DND-41 (cell line): ENCODE measurements around the gene MRPL40.
A peak's percentile ranks its signal among the peaks of the same experiment; 100 is the strongest.

ENCODE experiments used
- ATAC-seq: fragments of 200-7000 bp; cut with Tn5 transposase; 3 replicates; pipeline ENCODE4 v1.9.1; 2021; ENCODE audit warnings: low read depth; ENCODE audit not compliant: insufficient read depth
- DNase-seq: peaks from one replicate; pipeline ENCODE4 v3.0.0-alpha.2; 2020
- H2AFZ ChIP-seq: 2 replicates; pipeline ENCODE4 v1.6.0; 2012; ENCODE audit warnings: low read depth, low read length
- H3K27ac ChIP-seq: 2 replicates; pipeline ENCODE4 v1.5.1; 2012; ENCODE audit warnings: low read length, inconsistent platforms
- H3K27me3 ChIP-seq: fragments of 200-600 bp; sonication (generic); 2 replicates; pipeline ENCODE4 v1.6.0; 2012; ENCODE audit warnings: low read length, mild to moderate bottlenecking, inconsistent platforms; ENCODE audit not compliant: insufficient read depth, poor library complexity
- H3K36me3 ChIP-seq: 2 replicates; pipeline ENCODE4 v1.5.1; 2012; ENCODE audit warnings: low read length, inconsistent platforms; ENCODE audit not compliant: insufficient read depth
- H3K4me1 ChIP-seq: 2 replicates; pipeline ENCODE4 v1.5.1; 2012; ENCODE audit warnings: mild to moderate bottlenecking, low read length; ENCODE audit not compliant: insufficient read depth
- H3K4me2 ChIP-seq: 2 replicates; pipeline ENCODE4 v1.6.0; 2012; ENCODE audit warnings: mild to moderate bottlenecking, moderate library complexity, low read length, inconsistent platforms; ENCODE audit not compliant: insufficient read depth
- H3K4me3 ChIP-seq, 2 experiments: fragments of 200-600 bp in 1 of 2; shearing (Covaris generic) in 1 of 2; 2 replicates each; pipeline ENCODE4 v1.5.1; 2012 to 2016; ENCODE audit warnings: inconsistent platforms in 2 of 2, low read length in 2 of 2, mild to moderate bottlenecking in 2 of 2, low read depth in 1 of 2, moderate library complexity in 1 of 2
- H3K79me2 ChIP-seq: 2 replicates; pipeline ENCODE4 v1.6.0; 2012; ENCODE audit warnings: low read length, inconsistent platforms; ENCODE audit not compliant: insufficient read depth
- H3K9ac ChIP-seq: 2 replicates; pipeline ENCODE4 v1.6.0; 2012; ENCODE audit warnings: low read depth, mild to moderate bottlenecking, inconsistent platforms, low read length, moderate library complexity
- H3K9me3 ChIP-seq: 2 replicates; pipeline ENCODE4 v1.5.1; 2012; ENCODE audit warnings: low read length, moderate library complexity, mild to moderate bottlenecking, inconsistent platforms; ENCODE audit not compliant: insufficient read depth, severe bottlenecking
- H4K20me1 ChIP-seq: 2 replicates; pipeline ENCODE4 v1.6.0; 2012; ENCODE audit warnings: low read length; ENCODE audit not compliant: insufficient read depth
- EZH2 ChIP-seq: IDR thresholded peaks from 3 replicates; pipeline ENCODE4 v1.6.1; 2012; ENCODE audit warnings: borderline replicate concordance, low read depth, mild to moderate bottlenecking, moderate library complexity, low read length, inconsistent platforms; ENCODE audit not compliant: severe bottlenecking
- TF ChIP-seq, protein P1 (sequence below): IDR thresholded peaks from 2 replicates; pipeline ENCODE4 v1.5.1; 2012; ENCODE audit warnings: borderline replicate concordance, low read length, moderate library complexity, mild to moderate bottlenecking; ENCODE audit not compliant: poor library complexity, severe bottlenecking; ENCODE audit errors: extremely low read depth

MRPL40 gene

DNA sequence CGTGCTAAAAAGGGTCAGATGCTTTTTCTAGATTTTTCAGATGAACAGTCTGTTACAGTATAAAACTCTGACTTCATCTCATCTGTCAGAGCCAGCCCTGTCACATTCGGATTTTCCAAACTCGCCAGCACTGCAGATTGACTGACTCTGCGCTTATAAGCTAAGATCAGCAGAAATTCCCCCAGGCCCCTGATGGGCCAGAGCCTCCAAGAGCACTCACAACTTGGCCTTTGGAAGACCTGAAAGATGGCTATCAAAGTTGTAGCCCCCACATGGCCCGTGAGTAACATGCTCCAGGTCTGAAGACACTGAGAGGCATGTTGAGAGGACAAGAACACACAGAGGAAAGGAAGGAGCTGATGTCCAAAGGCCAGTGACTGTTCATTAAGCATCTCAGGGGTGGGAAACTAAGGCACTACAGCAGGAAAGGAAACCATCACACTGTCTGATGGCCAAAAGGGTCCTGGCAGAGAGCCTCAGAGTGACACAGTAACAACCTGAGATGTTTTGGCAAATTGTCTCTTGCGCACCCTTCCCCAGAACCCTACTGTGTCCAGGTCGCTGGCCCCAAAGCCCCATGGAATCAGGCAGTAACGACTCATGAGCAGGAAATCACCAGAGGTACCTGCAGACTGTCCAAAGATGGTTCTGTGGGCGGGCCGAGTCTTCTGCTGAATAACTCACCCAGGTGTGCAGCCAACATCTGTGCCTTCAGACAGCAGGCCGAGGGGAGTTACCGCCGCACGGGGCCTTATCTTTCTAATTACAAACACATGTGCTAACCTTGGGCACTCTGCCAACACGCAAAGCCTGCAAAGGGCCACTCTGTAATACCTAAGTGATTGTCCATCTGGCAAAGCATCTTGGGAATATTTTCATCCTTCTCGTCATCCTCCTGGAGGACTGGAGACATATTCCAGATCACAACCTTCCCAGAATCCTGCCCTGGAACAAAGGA, 24.4 kb upstream of the MRPL40 start:
- Histone ChIP-seq H3K4me2 (no peak overlapping the region), H3K36me3 (peaks cover 93% of the 10 kb centered on the region), H3K4me1 (no peaks in the 10 kb centered on the region), H3K9ac (no peak overlapping the region), H2AFZ (no peak overlapping the region), H3K9me3 (no peaks in the 10 kb centered on the region), H3K27me3 (no peaks in the 10 kb centered on the region), H3K27ac (no peak overlapping the region), H3K79me2 (peaks cover 45% of the 10 kb centered on the region), H3K4me3 (no peak overlapping the region), H4K20me1 (peaks cover 34% of the 10 kb centered on the region)
- TF ChIP-seq, protein P1, sequence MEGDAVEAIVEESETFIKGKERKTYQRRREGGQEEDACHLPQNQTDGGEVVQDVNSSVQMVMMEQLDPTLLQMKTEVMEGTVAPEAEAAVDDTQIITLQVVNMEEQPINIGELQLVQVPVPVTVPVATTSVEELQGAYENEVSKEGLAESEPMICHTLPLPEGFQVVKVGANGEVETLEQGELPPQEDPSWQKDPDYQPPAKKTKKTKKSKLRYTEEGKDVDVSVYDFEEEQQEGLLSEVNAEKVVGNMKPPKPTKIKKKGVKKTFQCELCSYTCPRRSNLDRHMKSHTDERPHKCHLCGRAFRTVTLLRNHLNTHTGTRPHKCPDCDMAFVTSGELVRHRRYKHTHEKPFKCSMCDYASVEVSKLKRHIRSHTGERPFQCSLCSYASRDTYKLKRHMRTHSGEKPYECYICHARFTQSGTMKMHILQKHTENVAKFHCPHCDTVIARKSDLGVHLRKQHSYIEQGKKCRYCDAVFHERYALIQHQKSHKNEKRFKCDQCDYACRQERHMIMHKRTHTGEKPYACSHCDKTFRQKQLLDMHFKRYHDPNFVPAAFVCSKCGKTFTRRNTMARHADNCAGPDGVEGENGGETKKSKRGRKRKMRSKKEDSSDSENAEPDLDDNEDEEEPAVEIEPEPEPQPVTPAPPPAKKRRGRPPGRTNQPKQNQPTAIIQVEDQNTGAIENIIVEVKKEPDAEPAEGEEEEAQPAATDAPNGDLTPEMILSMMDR: no peak
- TF ChIP-seq EZH2: no peak
- DNase-seq (no peak), ATAC-seq (no peak)

DNA sequence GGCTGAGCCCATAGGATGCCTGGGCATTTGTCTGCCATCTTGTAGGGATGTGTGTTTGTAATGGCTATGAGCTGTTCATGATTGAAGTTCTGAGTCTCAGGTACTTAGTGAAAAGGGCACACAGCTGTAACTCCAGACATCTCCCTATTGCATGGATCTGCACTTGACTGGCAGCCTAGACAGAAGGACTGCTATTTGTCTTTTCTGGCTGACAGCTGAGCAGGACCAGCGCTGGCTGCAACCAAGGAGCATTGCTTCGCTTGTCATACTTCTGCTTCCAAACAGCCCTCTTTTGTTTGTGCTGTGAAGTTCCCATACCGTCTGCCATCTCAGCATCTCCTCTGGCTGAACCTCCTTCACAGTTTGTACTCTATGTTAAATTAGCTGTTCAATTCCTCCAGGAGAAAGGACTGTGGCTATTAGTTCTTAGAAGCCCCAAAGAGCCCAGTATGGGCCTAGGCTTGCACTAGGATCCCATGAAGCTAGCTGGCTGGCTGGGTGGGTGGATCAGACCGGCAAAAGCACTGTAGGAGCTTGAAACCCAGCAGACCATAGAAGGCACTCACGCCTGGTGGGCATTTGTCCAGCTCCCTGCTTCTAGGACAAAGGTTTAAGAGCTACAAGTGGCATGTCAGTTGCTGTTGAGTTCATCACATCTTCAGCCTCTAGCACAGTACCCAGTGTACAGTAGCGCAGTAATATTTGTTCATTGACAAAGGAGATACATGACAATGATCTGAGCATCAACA, 21.2 kb upstream of the MRPL40 start:
- Histone ChIP-seq H3K4me2 (no peak overlapping the region), H3K27ac (peak overlapping the region; percentile 12; the same call in 1 of the 2 replicates), H2AFZ (no peak overlapping the region), H4K20me1 (peaks cover 43% of the 10 kb centered on the region), H3K36me3 (peaks cover 71% of the 10 kb centered on the region), H3K27me3 (no peaks in the 10 kb centered on the region), H3K4me3 (no peak overlapping the region), H3K79me2 (peaks cover 76% of the 10 kb centered on the region), H3K9me3 (no peaks in the 10 kb centered on the region), H3K4me1 (no peaks in the 10 kb centered on the region), H3K9ac (no peak overlapping the region)
- no peak for ATAC-seq
- TF ChIP-seq EZH2: no peak
- TF ChIP-seq, protein P1: no peak
- no peak for DNase-seq

DNA sequence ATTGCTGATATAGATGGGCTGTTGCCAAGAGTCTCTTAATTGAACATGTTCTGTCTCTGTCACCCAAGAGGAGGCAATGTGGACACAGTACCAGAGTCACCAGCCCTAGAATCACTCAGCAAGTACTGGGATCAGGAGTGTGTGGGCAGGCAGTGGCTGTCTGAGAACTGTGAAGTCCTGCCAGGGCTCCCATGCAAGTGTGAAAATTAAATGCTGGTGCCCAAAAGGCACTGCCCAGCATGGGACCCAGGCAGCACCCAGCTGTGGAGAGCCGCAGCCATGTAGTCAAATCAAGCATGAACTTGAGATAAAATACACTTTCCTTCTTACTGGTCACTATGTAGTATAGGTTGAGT, 20.7 kb upstream of the MRPL40 start:
- Histone ChIP-seq H3K4me3 (no peak overlapping the region), H3K36me3 (peaks cover 67% of the 10 kb centered on the region), H3K4me2 (no peak overlapping the region), H2AFZ (no peak overlapping the region), H3K4me1 (no peaks in the 10 kb centered on the region), H3K27ac (peak overlapping the region; percentile 12; the same call in 1 of the 2 replicates), H4K20me1 (peaks cover 43% of the 10 kb centered on the region), H3K9me3 (no peaks in the 10 kb centered on the region), H3K9ac (no peak overlapping the region), H3K79me2 (peaks cover 78% of the 10 kb centered on the region), H3K27me3 (no peaks in the 10 kb centered on the region)
- DNase-seq (no peak), ATAC-seq (no peak)
- TF ChIP-seq, protein P1: no peak
- TF ChIP-seq EZH2: no peak
